Measurements from ENCODE around the gene FNBP1L.

The FNBP1L gene

GRCh38 chr1:93601686-93602085 is 153.8 kb downstream of the FNBP1L start:
- H2BK12ac ChIP-seq (ENCODE audit: low read length in 2 of 2), result no peak overlapping the region
- no peak overlapping the region for H4K8ac ChIP-seq (ENCODE audit: low read length)
- H3K18ac ChIP-seq (ENCODE audit: low read depth in 1 of 2, low read length in 2 of 2), result no peak overlapping the region
- H3K4me1 ChIP-seq (ENCODE audit: control insufficient read depth, insufficient read depth, low read depth, low read length), result peaks cover 7% of the 10 kb centered on the region
- no peak overlapping the region for H2BK120ac ChIP-seq (ENCODE audit: low read depth, low read length)
- H2BK5ac ChIP-seq (ENCODE audit: low read depth, low read length, poor library complexity, severe bottlenecking), result no peak overlapping the region
- H3K9me3 ChIP-seq (ENCODE audit: control insufficient read depth, low read length), result no peaks in the 10 kb centered on the region
- no peak overlapping the region for H2AK5ac ChIP-seq (ENCODE audit: low read length, severe bottlenecking)
- no peaks in the 10 kb centered on the region for H3K27me3 ChIP-seq (ENCODE audit: control insufficient read depth in 1 of 2, insufficient read depth in 1 of 2, low read length in 2 of 2)
- peaks cover 25% of the 10 kb centered on the region for H3K79me1 ChIP-seq (replicated peaks; ENCODE audit: low read length, poor library complexity, severe bottlenecking)
- no peak overlapping the region for H3K9ac ChIP-seq (ENCODE audit: low read length)
- H3K27ac ChIP-seq (ENCODE audit: low read length, poor library complexity, severe bottlenecking), result no peak overlapping the region
- no peak overlapping the region for H2BK15ac ChIP-seq (ENCODE audit: low read depth, poor library complexity, severe bottlenecking)
- no peak overlapping the region for H3K4ac ChIP-seq (ENCODE audit: low read depth in 1 of 2, low read length in 2 of 2)
- H4K91ac ChIP-seq (ENCODE audit: low read length), result no peak overlapping the region
- no peak overlapping the region for H3K23ac ChIP-seq (ENCODE audit: low read length in 2 of 2)
- no peak overlapping the region for H2AFZ ChIP-seq (ENCODE audit: low read depth, low read length)
- no peak for DNase-seq
- H3K36me3 ChIP-seq (ENCODE audit: control insufficient read depth in 1 of 2, insufficient read depth in 2 of 2, low read depth in 1 of 2, low read length in 2 of 2), result peaks cover 0 to 3% of the 10 kb centered on the region in 2 experiments
- no peak overlapping the region for H3K4me3 ChIP-seq (ENCODE audit: insufficient read depth in 1 of 2, low read depth in 1 of 2, low read length in 2 of 2)
- WGBS, result no CpG with 5 or more reads among the region's 1 CpG
- H3K14ac ChIP-seq (ENCODE audit: low read length in 2 of 2), result no peak overlapping the region
- H3K4me2 ChIP-seq (ENCODE audit: low read length, poor library complexity, severe bottlenecking), result no peak overlapping the region

- H3K27ac ChIP-seq (ENCODE audit: low read length, poor library complexity, severe bottlenecking), result no peak overlapping the region
- H3K14ac ChIP-seq (ENCODE audit: low read length in 2 of 2), result no peak overlapping the region
Observed at GRCh38 chr1:93602101-93602500, 154.2 kb downstream of the FNBP1L start.

GRCh38 chr1:93603106-93603505 is 155.2 kb downstream of the FNBP1L start:
- H3K14ac ChIP-seq (ENCODE audit: low read length in 2 of 2), result no peak overlapping the region
- peaks cover 19% of the 10 kb centered on the region for H3K79me1 ChIP-seq (replicated peaks; ENCODE audit: low read length, poor library complexity, severe bottlenecking)
- no peak overlapping the region for H3K4me2 ChIP-seq (ENCODE audit: low read length, poor library complexity, severe bottlenecking)
- H3K18ac ChIP-seq (ENCODE audit: low read depth in 1 of 2, low read length in 2 of 2), result peak overlapping the region in 1 of 2 experiments; percentile 42
- peaks cover 0 to 3% of the 10 kb centered on the region in 2 experiments for H3K36me3 ChIP-seq (ENCODE audit: control insufficient read depth in 1 of 2, insufficient read depth in 2 of 2, low read depth in 1 of 2, low read length in 2 of 2)
- 99% methylated on average over 3 of the region's 3 CpGs for WGBS
- H2BK12ac ChIP-seq (ENCODE audit: low read length in 2 of 2), result no peak overlapping the region
- H3K9ac ChIP-seq (ENCODE audit: low read length), result no peak overlapping the region
- peaks cover 13% of the 10 kb centered on the region for H3K4me1 ChIP-seq (ENCODE audit: control insufficient read depth, insufficient read depth, low read depth, low read length)
- no peak overlapping the region for H2BK15ac ChIP-seq (ENCODE audit: low read depth, poor library complexity, severe bottlenecking)
- no peak overlapping the region for H2BK120ac ChIP-seq (ENCODE audit: low read depth, low read length)
- no peak overlapping the region for H4K91ac ChIP-seq (ENCODE audit: low read length)
- H3K4me3 ChIP-seq (ENCODE audit: insufficient read depth in 1 of 2, low read depth in 1 of 2, low read length in 2 of 2), result no peak overlapping the region
- H2BK5ac ChIP-seq (ENCODE audit: low read depth, low read length, poor library complexity, severe bottlenecking), result no peak overlapping the region
- H3K4ac ChIP-seq (ENCODE audit: low read depth in 1 of 2, low read length in 2 of 2), result no peak overlapping the region
- H3K27ac ChIP-seq (ENCODE audit: low read length, poor library complexity, severe bottlenecking), result no peak overlapping the region
- no peaks in the 10 kb centered on the region for H3K27me3 ChIP-seq (ENCODE audit: control insufficient read depth in 1 of 2, insufficient read depth in 1 of 2, low read length in 2 of 2)
- H4K8ac ChIP-seq (ENCODE audit: low read length), result no peak overlapping the region
- no peak for DNase-seq
- no peaks in the 10 kb centered on the region for H3K9me3 ChIP-seq (ENCODE audit: control insufficient read depth, low read length)
- no peak overlapping the region for H3K23ac ChIP-seq (ENCODE audit: low read length in 2 of 2)
- H2AK5ac ChIP-seq (ENCODE audit: low read length, severe bottlenecking), result no peak overlapping the region
- H2AFZ ChIP-seq (ENCODE audit: low read depth, low read length), result no peak overlapping the region

More at GRCh38 chr1:93602101-93602500, 154.2 kb downstream of the FNBP1L start:
- H2BK15ac ChIP-seq (ENCODE audit: low read depth, poor library complexity, severe bottlenecking), result no peak overlapping the region
- no peaks in the 10 kb centered on the region for H3K27me3 ChIP-seq (ENCODE audit: control insufficient read depth in 1 of 2, insufficient read depth in 1 of 2, low read length in 2 of 2)
- WGBS, result 98% methylated on average over 4 of the region's 4 CpGs
- no peak overlapping the region for H2BK12ac ChIP-seq (ENCODE audit: low read length in 2 of 2)
- H3K36me3 ChIP-seq (ENCODE audit: control insufficient read depth in 1 of 2, insufficient read depth in 2 of 2, low read depth in 1 of 2, low read length in 2 of 2), result peaks cover 0 to 3% of the 10 kb centered on the region in 2 experiments
- H2AK5ac ChIP-seq (ENCODE audit: low read length, severe bottlenecking), result no peak overlapping the region
- H3K4me3 ChIP-seq (ENCODE audit: insufficient read depth in 1 of 2, low read depth in 1 of 2, low read length in 2 of 2), result no peak overlapping the region
- no peak overlapping the region for H3K9ac ChIP-seq (ENCODE audit: low read length)
- no peak overlapping the region for H3K4ac ChIP-seq (ENCODE audit: low read depth in 1 of 2, low read length in 2 of 2)
- H3K4me1 ChIP-seq (ENCODE audit: control insufficient read depth, insufficient read depth, low read depth, low read length), result peaks cover 7% of the 10 kb centered on the region
- no peaks in the 10 kb centered on the region for H3K9me3 ChIP-seq (ENCODE audit: control insufficient read depth, low read length)
- no peak overlapping the region for H3K18ac ChIP-seq (ENCODE audit: low read depth in 1 of 2, low read length in 2 of 2)
- no peak overlapping the region for H2AFZ ChIP-seq (ENCODE audit: low read depth, low read length)
- no peak overlapping the region for H2BK120ac ChIP-seq (ENCODE audit: low read depth, low read length)
- no peak overlapping the region for H2BK5ac ChIP-seq (ENCODE audit: low read depth, low read length, poor library complexity, severe bottlenecking)
- H3K79me1 ChIP-seq (replicated peaks; ENCODE audit: low read length, poor library complexity, severe bottlenecking), result peaks cover 25% of the 10 kb centered on the region
- H3K23ac ChIP-seq (ENCODE audit: low read length in 2 of 2), result no peak overlapping the region
- H4K8ac ChIP-seq (ENCODE audit: low read length), result no peak overlapping the region
- DNase-seq, result no peak
- no peak overlapping the region for H3K4me2 ChIP-seq (ENCODE audit: low read length, poor library complexity, severe bottlenecking)
- no peak overlapping the region for H4K91ac ChIP-seq (ENCODE audit: low read length)

GRCh38 chr1:93603601-93604000 is 155.7 kb downstream of the FNBP1L start:
- Histone ChIP-seq H2BK12ac (ENCODE audit: low read length in 2 of 2) (peak overlapping the region in 1 of 2 experiments; percentile 51), H4K91ac (ENCODE audit: low read length) (no peak overlapping the region), H2AFZ (ENCODE audit: low read depth, low read length) (no peak overlapping the region), H3K4me1 (ENCODE audit: control insufficient read depth, insufficient read depth, low read depth, low read length) (peaks cover 18% of the 10 kb centered on the region), H3K18ac (ENCODE audit: low read depth in 1 of 2, low read length in 2 of 2) (no peak overlapping the region), H3K4ac (ENCODE audit: low read depth in 1 of 2, low read length in 2 of 2) (no peak overlapping the region), H3K4me2 (ENCODE audit: low read length, poor library complexity, severe bottlenecking) (no peak overlapping the region), H3K27me3 (ENCODE audit: control insufficient read depth in 1 of 2, insufficient read depth in 1 of 2, low read length in 2 of 2) (no peaks in the 10 kb centered on the region), H2BK120ac (ENCODE audit: low read depth, low read length) (no peak overlapping the region), H3K4me3 (ENCODE audit: insufficient read depth in 1 of 2, low read depth in 1 of 2, low read length in 2 of 2) (no peak overlapping the region), H3K36me3 (ENCODE audit: control insufficient read depth in 1 of 2, insufficient read depth in 2 of 2, low read depth in 1 of 2, low read length in 2 of 2) (peaks cover 0 to 3% of the 10 kb centered on the region in 2 experiments), H2BK15ac (ENCODE audit: low read depth, poor library complexity, severe bottlenecking) (no peak overlapping the region), H4K8ac (ENCODE audit: low read length) (no peak overlapping the region), H3K9ac (ENCODE audit: low read length) (no peak overlapping the region), H3K23ac (ENCODE audit: low read length in 2 of 2) (no peak overlapping the region), H3K27ac (ENCODE audit: low read length, poor library complexity, severe bottlenecking) (no peak overlapping the region), H3K9me3 (ENCODE audit: control insufficient read depth, low read length) (no peaks in the 10 kb centered on the region), H2AK5ac (ENCODE audit: low read length, severe bottlenecking) (no peak overlapping the region), H3K79me1 (replicated peaks; ENCODE audit: low read length, poor library complexity, severe bottlenecking) (peaks cover 20% of the 10 kb centered on the region), H2BK5ac (ENCODE audit: low read depth, low read length, poor library complexity, severe bottlenecking) (no peak overlapping the region), H3K14ac (ENCODE audit: low read length in 2 of 2) (no peak overlapping the region)
- 83% methylated on average over 4 of the region's 4 CpGs for whole genome bisulfite sequencing
- DNase-seq, result no peak
